Gastroesophageal sphincter (tissue), 3 donors: ENCODE measurements around the gene CD200R1L.

Experiments
- EP300 ChIP-seq: sonication (generic); formaldehyde crosslinking; IDR thresholded peaks from one replicate; pipeline ENCODE4 v1.6.1; 2017; ENCODE audit warnings: antibody characterized with exemption, mild to moderate bottlenecking
- POLR2A ChIP-seq, 2 donors: fragments of 450-650 bp; IDR thresholded peaks; one replicate each; pipeline ENCODE4 v1.6.1; 2017; ENCODE audit warnings: antibody characterized with exemption in 2 of 2, mild to moderate bottlenecking in 2 of 2, moderate library complexity in 1 of 2
- POLR2AphosphoS5 ChIP-seq: sonication (generic); formaldehyde crosslinking; IDR thresholded peaks from one replicate; pipeline ENCODE4 v1.6.1; 2017; ENCODE audit warnings: antibody characterized with exemption
- TF ChIP-seq, protein P1 (sequence below), 4 experiments: fragments of 200-600 bp in 2 of 4; fragments of 450-650 bp in 2 of 4; sonication (generic) in 1 of 4; IDR thresholded peaks; one replicate each; pipeline ENCODE4 v1.5.1; 2017 to 2019; ENCODE audit warnings: antibody characterized with exemption in 4 of 4, mild to moderate bottlenecking in 2 of 4, moderate library complexity in 2 of 4

DNA sequence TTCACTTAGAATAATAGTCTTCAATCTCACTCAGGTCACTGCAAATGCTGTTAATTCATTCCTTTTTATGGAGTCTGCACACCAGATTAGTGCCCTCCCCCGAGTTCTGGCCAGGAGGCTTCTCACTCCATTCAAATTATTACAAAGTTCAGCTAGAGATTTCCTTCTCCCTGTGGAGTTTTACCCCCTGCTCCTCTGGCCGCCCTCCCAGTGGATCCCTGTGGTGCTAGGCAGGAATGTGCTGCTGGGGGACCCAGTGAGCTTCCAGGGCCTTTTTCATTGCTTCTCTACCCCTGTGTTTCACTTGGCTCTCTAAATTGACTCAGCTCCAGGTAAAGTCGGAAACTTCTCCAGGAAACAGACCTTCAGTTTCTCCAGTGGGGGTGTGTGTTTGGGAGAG, 42.7 kb upstream of the CD200R1L start:
- TF ChIP-seq POLR2A (IDR thresholded peaks at IDR 0.05) = no peak
- TF ChIP-seq, protein P1, sequence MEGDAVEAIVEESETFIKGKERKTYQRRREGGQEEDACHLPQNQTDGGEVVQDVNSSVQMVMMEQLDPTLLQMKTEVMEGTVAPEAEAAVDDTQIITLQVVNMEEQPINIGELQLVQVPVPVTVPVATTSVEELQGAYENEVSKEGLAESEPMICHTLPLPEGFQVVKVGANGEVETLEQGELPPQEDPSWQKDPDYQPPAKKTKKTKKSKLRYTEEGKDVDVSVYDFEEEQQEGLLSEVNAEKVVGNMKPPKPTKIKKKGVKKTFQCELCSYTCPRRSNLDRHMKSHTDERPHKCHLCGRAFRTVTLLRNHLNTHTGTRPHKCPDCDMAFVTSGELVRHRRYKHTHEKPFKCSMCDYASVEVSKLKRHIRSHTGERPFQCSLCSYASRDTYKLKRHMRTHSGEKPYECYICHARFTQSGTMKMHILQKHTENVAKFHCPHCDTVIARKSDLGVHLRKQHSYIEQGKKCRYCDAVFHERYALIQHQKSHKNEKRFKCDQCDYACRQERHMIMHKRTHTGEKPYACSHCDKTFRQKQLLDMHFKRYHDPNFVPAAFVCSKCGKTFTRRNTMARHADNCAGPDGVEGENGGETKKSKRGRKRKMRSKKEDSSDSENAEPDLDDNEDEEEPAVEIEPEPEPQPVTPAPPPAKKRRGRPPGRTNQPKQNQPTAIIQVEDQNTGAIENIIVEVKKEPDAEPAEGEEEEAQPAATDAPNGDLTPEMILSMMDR (IDR thresholded peaks at IDR 0.05) = no peak
- TF ChIP-seq POLR2AphosphoS5 = no peak
- TF ChIP-seq EP300 = no peak
